ENCODE results near the gene NFIC. TPM values are rescaled to one million over a fixed set of nuclear protein-coding genes. Genes with fewer than 3 reads are reported as not detected.

The NFIC gene
- polyA plus RNA-seq, 1 experiment, result 5.0 TPM

GRCh38 chr19:3365093-3365835, 1.1 kb upstream of the NFIC start:
- POLR2A ChIA-PET, result no interaction called here
- no peak for DNase-seq (ENCODE audit: low read depth)

DNA sequence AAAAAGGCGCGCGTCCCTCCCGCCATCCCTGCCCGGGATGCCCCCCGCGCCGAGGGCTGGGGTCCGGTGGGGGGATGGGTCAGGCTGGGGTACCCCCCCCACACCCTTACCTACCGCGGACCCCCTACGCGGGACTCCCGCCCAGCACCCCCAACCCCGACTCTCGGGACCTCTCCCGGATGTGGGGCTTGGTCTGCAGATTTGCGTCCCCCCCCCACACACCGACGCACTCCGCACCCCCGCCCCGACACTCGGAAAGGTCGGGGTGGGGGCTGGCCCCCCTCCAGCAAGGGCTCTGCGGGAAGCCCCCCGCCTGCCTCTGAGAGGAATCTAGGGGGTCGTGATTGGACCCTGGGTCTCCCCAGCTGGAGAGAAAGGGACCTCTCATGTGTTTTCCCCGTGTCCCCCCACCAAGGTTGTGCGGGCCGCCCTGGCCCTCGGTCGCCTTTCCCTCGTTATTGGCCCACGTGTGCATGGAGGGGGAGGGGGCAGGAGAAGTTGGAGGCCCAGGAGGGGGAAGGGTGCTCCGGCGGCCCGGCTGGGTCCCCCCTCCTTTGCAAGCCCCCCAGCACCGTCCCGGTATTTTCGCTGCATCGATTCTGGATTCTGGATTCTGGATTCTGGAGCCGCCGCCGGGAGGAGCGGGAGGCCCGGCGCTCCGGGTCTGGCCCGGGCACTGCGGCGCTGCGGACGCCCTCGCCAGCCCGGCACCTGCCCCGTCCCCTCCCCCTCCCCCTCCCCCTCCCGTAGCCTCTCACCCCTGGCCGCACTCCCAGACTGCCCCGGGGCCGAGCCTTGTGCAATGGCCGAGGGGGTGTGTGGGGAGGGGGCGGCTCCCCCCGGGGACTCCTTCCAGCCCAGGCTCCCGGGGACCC, 607 bp downstream of the NFIC start:
- POLR2A ChIA-PET, result no interaction called here
- no peaks in the 10 kb centered on the region for H3K27me3 ChIP-seq (ENCODE audit: control insufficient read depth, insufficient read depth, low read length)
- H3K4me3 ChIP-seq (ENCODE audit: low read depth, low read length), result peak overlapping the region; percentile 88
- TF ChIP-seq CTCF (IDR thresholded peaks at IDR 0.05; ENCODE audit: insufficient read depth, low read depth, low read length), result no peak
- peaks cover 2% of the 10 kb centered on the region; the same call in 1 of the 2 replicates for H3K36me3 ChIP-seq (ENCODE audit: control insufficient read depth, insufficient read depth, low read length)
- DNase-seq (ENCODE audit: low read depth), result no peak
- CTCF ChIA-PET, result no interaction called here

More at GRCh38 chr19:3365093-3365835, 1.1 kb upstream of the NFIC start:
- CTCF ChIA-PET, result interaction anchor here (1.3 to 2.4 kb wide), 4 partner anchors 39 to 68 kb away, joined by 3 to 11 read pairs (median 4); no protein-coding TSS in a partner anchor
- no peaks in the 10 kb centered on the region for H3K36me3 ChIP-seq (ENCODE audit: control insufficient read depth, insufficient read depth, low read length)
- H3K4me3 ChIP-seq (ENCODE audit: low read depth, low read length), result peak overlapping the region; percentile 88
- no peaks in the 10 kb centered on the region for H3K27me3 ChIP-seq (ENCODE audit: control insufficient read depth, insufficient read depth, low read length)
- TF ChIP-seq CTCF (IDR thresholded peaks at IDR 0.05; ENCODE audit: insufficient read depth, low read depth, low read length), result no peak

- Histone ChIP-seq H3K27me3 (ENCODE audit: control insufficient read depth, insufficient read depth, low read length) (no peaks in the 10 kb centered on the region), H3K36me3 (ENCODE audit: control insufficient read depth, insufficient read depth, low read length) (peaks cover 4% of the 10 kb centered on the region), H3K4me3 (ENCODE audit: low read depth, low read length) (peak overlapping the region; percentile 88)
- ChIA-PET CTCF (no interaction called here), POLR2A (no interaction called here)
- DNase-seq (ENCODE audit: low read depth), result no peak
- TF ChIP-seq CTCF (IDR thresholded peaks at IDR 0.05; ENCODE audit: insufficient read depth, low read depth, low read length), result no peak
Measured at GRCh38 chr19:3367628-3368440, 1.5 kb downstream of the NFIC start.

DNA sequence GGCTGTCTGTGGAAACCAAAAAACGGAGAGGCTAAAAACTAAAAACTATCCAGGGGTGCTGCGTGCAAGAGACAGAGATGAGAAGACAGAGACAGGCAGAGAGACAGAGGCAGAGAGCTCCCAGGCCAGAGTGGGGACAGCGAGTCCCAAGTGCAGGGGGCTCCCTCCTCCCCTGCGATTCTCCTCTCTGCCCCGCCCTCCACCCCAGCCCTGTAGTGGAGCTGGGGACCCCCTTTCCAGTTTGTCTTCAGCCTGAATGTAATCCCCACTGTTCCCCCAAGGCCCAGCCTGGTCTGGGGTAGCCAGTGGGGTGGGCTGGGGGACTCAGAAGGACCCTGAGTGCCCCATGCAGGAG, 2.0 kb downstream of the NFIC start:
- peak overlapping the region; percentile 88 for H3K4me3 ChIP-seq (ENCODE audit: low read depth, low read length)
- ChIA-PET POLR2A (no interaction called here), CTCF (no interaction called here)
- no peak for TF ChIP-seq CTCF (IDR thresholded peaks at IDR 0.05; ENCODE audit: insufficient read depth, low read depth, low read length)
- H3K27me3 ChIP-seq (ENCODE audit: control insufficient read depth, insufficient read depth, low read length), result no peaks in the 10 kb centered on the region
- peaks cover 6% of the 10 kb centered on the region for H3K36me3 ChIP-seq (ENCODE audit: control insufficient read depth, insufficient read depth, low read length)
- DNase-seq (ENCODE audit: low read depth), result no peak
